Skeletal muscle satellite cell (primary cell): Measurements from ENCODE around the gene GUK1.

Source experiments
- H3K27me3 ChIP-seq: 2 replicates; pipeline ENCODE4 v1.7.0; 2013; ENCODE audit warnings: low read length; ENCODE audit not compliant: control insufficient read depth, insufficient read depth
- H3K36me3 ChIP-seq: 2 replicates; pipeline ENCODE4 v1.7.0; 2013; ENCODE audit warnings: mild to moderate bottlenecking, control low read depth, low read length; ENCODE audit not compliant: insufficient read depth
- H3K4me1 ChIP-seq: 2 replicates; pipeline ENCODE4 v1.7.0; 2013; ENCODE audit warnings: low read length; ENCODE audit not compliant: control insufficient read depth, insufficient read depth
- H3K4me2 ChIP-seq: 2 replicates; pipeline ENCODE4 v1.7.0; 2013; ENCODE audit warnings: mild to moderate bottlenecking, low read length
- H3K4me3 ChIP-seq: 2 replicates; pipeline ENCODE4 v1.7.0; 2013; ENCODE audit warnings: low read length
- H3K9ac ChIP-seq: 2 replicates; pipeline ENCODE4 v1.7.0; 2013; ENCODE audit warnings: mild to moderate bottlenecking, low read depth, low read length, moderate library complexity
- H3K9me3 ChIP-seq: replicated peaks from 2 replicates; pipeline ENCODE4 v1.7.0; 2013; ENCODE audit warnings: mild to moderate bottlenecking, control low read depth, low read length

The GUK1 gene

GRCh38 chr1:228154021-228154669 lies 14.1 kb downstream of the GUK1 start:
- Histone ChIP-seq H3K27me3 (peaks cover 10% of the 10 kb centered on the region), H3K4me2 (no peak overlapping the region), H3K9me3 (no peaks in the 10 kb centered on the region), H3K36me3 (peaks cover 6% of the 10 kb centered on the region), H3K4me3 (no peak overlapping the region), H3K4me1 (peaks cover 22% of the 10 kb centered on the region), H3K9ac (no peak overlapping the region)

GRCh38 chr1:228154670-228155571 lies 14.8 kb downstream of the GUK1 start:
- no peak overlapping the region for H3K9ac ChIP-seq

GRCh38 chr1:228155596-228156514 lies 15.8 kb downstream of the GUK1 start:
- no peaks in the 10 kb centered on the region for H3K36me3 ChIP-seq
- H3K9me3 ChIP-seq = no peaks in the 10 kb centered on the region
- H3K4me2 ChIP-seq = no peak overlapping the region
- H3K4me3 ChIP-seq = no peak overlapping the region
- H3K9ac ChIP-seq = no peak overlapping the region
- peaks cover 11% of the 10 kb centered on the region for H3K27me3 ChIP-seq
- peaks cover 5% of the 10 kb centered on the region for H3K4me1 ChIP-seq

More at GRCh38 chr1:228154670-228155571, 14.8 kb downstream of the GUK1 start:
- H3K4me1 ChIP-seq = peaks cover 14% of the 10 kb centered on the region
- peaks cover 3% of the 10 kb centered on the region for H3K36me3 ChIP-seq
- no peaks in the 10 kb centered on the region for H3K9me3 ChIP-seq
- no peak overlapping the region for H3K4me3 ChIP-seq
- peaks cover 11% of the 10 kb centered on the region for H3K27me3 ChIP-seq
- H3K4me2 ChIP-seq = no peak overlapping the region

GRCh38 chr1:228156515-228156881 lies 16.4 kb downstream of the GUK1 start:
- Histone ChIP-seq H3K27me3 (peaks cover 11% of the 10 kb centered on the region), H3K4me3 (no peak overlapping the region), H3K4me2 (no peak overlapping the region), H3K9ac (no peak overlapping the region), H3K4me1 (peaks cover 3% of the 10 kb centered on the region), H3K36me3 (no peaks in the 10 kb centered on the region), H3K9me3 (no peaks in the 10 kb centered on the region)

- H3K4me1 ChIP-seq = peaks cover 9% of the 10 kb centered on the region
- H3K9me3 ChIP-seq = no peaks in the 10 kb centered on the region
- no peak overlapping the region for H3K9ac ChIP-seq
- no peaks in the 10 kb centered on the region for H3K36me3 ChIP-seq
- H3K27me3 ChIP-seq = peaks cover 11% of the 10 kb centered on the region
- no peak overlapping the region for H3K4me2 ChIP-seq
- H3K4me3 ChIP-seq = no peak overlapping the region
Observed at GRCh38 chr1:228156941-228157728, 17.1 kb downstream of the GUK1 start.

GRCh38 chr1:228157729-228158126 lies 17.6 kb downstream of the GUK1 start:
- Histone ChIP-seq H3K27me3 (peaks cover 11% of the 10 kb centered on the region), H3K4me1 (peaks cover 15% of the 10 kb centered on the region), H3K9me3 (no peaks in the 10 kb centered on the region), H3K4me3 (no peak overlapping the region), H3K4me2 (no peak overlapping the region), H3K36me3 (no peaks in the 10 kb centered on the region), H3K9ac (no peak overlapping the region)

- H3K4me2 ChIP-seq = no peak overlapping the region
- H3K9me3 ChIP-seq = no peaks in the 10 kb centered on the region
- no peaks in the 10 kb centered on the region for H3K36me3 ChIP-seq
- peaks cover 21% of the 10 kb centered on the region for H3K4me1 ChIP-seq
- H3K4me3 ChIP-seq = no peak overlapping the region
- H3K27me3 ChIP-seq = peaks cover 11% of the 10 kb centered on the region
- H3K9ac ChIP-seq = no peak overlapping the region
Observed at GRCh38 chr1:228158151-228159007, 18.3 kb downstream of the GUK1 start.

- no peaks in the 10 kb centered on the region for H3K9me3 ChIP-seq
- no peak overlapping the region for H3K4me3 ChIP-seq
- H3K27me3 ChIP-seq = peaks cover 11% of the 10 kb centered on the region
- no peak overlapping the region for H3K4me2 ChIP-seq
- no peak overlapping the region for H3K9ac ChIP-seq
- peaks cover 27% of the 10 kb centered on the region for H3K4me1 ChIP-seq
- H3K36me3 ChIP-seq = no peaks in the 10 kb centered on the region
Observed at GRCh38 chr1:228159008-228159665, 19.1 kb downstream of the GUK1 start.

GRCh38 chr1:228160201-228160761 lies 20.2 kb downstream of the GUK1 start:
- Histone ChIP-seq H3K4me1 (peaks cover 27% of the 10 kb centered on the region), H3K36me3 (no peaks in the 10 kb centered on the region), H3K9me3 (no peaks in the 10 kb centered on the region), H3K4me3 (no peak overlapping the region), H3K27me3 (peaks cover 11% of the 10 kb centered on the region), H3K9ac (no peak overlapping the region), H3K4me2 (no peak overlapping the region)
